Panc1 (cell line): Measurements from ENCODE around the gene RBM47. TPM values are rescaled to one million over a fixed set of nuclear protein-coding genes. Genes with fewer than 3 reads are reported as not detected.

ENCODE experiments used
- ATAC-seq: fragments of 200-7000 bp; cut with Tn5 transposase; 2 replicates; pipeline ENCODE4 v1.9.1; 2020; ENCODE audit warnings: mild to moderate bottlenecking, moderate library complexity
- BruUV-seq: library from RNA; stranded (reverse); fragments of 400-500 nt; replicated peaks from 2 replicates; lab custom pipeline; 2021; lab: Mats Ljungman, UMichigan
- CTCF ChIA-PET: fragments of 300-600 bp; sonication (Branson Sonifier 250); formaldehyde crosslinking; loops from one replicate; lab custom pipeline; 2022; ENCODE audit warnings: antibody characterized with exemption; lab: Charles Lee
- POLR2A ChIA-PET: fragments of 300-600 bp; sonication (Branson Sonifier 250); formaldehyde crosslinking; loops from one replicate; lab custom pipeline; 2022; ENCODE audit warnings: antibody characterized with exemption; lab: Charles Lee
- DNase-seq: peaks from one replicate; pipeline ENCODE4 v3.0.0-alpha.2; 2010; ENCODE audit warnings: low read depth, low spot score
- H3K27ac ChIP-seq: 2 replicates; pipeline ENCODE4 v1.5.1; 2011; ENCODE audit warnings: mild to moderate bottlenecking, low read length, inconsistent platforms
- H3K27me3 ChIP-seq: fragments of 200-500 bp; sonication (Bioruptor generic); 2 replicates; pipeline ENCODE4 v1.6.0; 2014; ENCODE audit warnings: low read length, inconsistent platforms; ENCODE audit not compliant: control insufficient read depth, insufficient read depth
- H3K36me3 ChIP-seq: fragments of 200-500 bp; sonication (Bioruptor generic); 2 replicates; pipeline ENCODE4 v1.5.1; 2014; ENCODE audit warnings: inconsistent platforms, mild to moderate bottlenecking, low read length, moderate library complexity; ENCODE audit not compliant: control insufficient read depth, insufficient read depth
- H3K4me1 ChIP-seq: 2 replicates; pipeline ENCODE4 v1.5.1; 2011; ENCODE audit warnings: inconsistent platforms, mild to moderate bottlenecking, low read length, moderate library complexity; ENCODE audit not compliant: control insufficient read depth, insufficient read depth
- H3K4me3 ChIP-seq, 2 experiments: 2 replicates each; pipeline ENCODE4 v1.5.1; 2011 to 2012; ENCODE audit warnings: low read depth in 2 of 2, low read length in 2 of 2, mild to moderate bottlenecking in 2 of 2, inconsistent platforms in 1 of 2, moderate library complexity in 1 of 2
- H3K9me3 ChIP-seq: fragments of 200-500 bp; sonication (Bioruptor generic); 2 replicates; pipeline ENCODE4 v1.5.1; 2014; ENCODE audit warnings: low read depth, mild to moderate bottlenecking, inconsistent platforms, low read length, moderate library complexity; ENCODE audit not compliant: control insufficient read depth, insufficient read depth
- POLR2AphosphoS5 ChIP-seq: IDR thresholded peaks from 2 replicates; pipeline ENCODE4 v1.6.1; 2012; ENCODE audit warnings: mild to moderate bottlenecking, low read depth, low read length, moderate library complexity
- SIN3A ChIP-seq: IDR thresholded peaks from 2 replicates; pipeline ENCODE4 v1.6.1; 2012; ENCODE audit warnings: low read depth, mild to moderate bottlenecking, low read length, moderate library complexity, borderline replicate concordance; ENCODE audit not compliant: insufficient read depth
- TCF7L2 ChIP-seq: IDR thresholded peaks from 2 replicates; pipeline ENCODE4 v1.6.1; 2011; ENCODE audit warnings: mild to moderate bottlenecking, low read depth, low read length, inconsistent platforms
- in situ Hi-C: cut with HindIII; loops from 2 replicates; pipeline ENCODE4 v1.10.0; 2016; ENCODE audit warnings: low sequenced_read_pairs, low pct_unique_long_range_greater_than_20kb
- intact Hi-C: fragments of 100-400 bp; cut with micrococcal nuclease; formaldehyde crosslinking; loops from one replicate; pipeline ENCODE4 v1.10.0; 2022; ENCODE audit not compliant: unreplicated experiment
- total RNA-seq: library from RNA; stranded (reverse); gene quantifications from one replicate; pipeline ENCODE4 v1.2.1, GENCODE V29; 2021; ENCODE audit not compliant: unreplicated experiment
- TF ChIP-seq, protein P1 (sequence below): fragments of 450-650 bp; IDR thresholded peaks from 2 replicates; pipeline ENCODE4 v1.5.1; 2017; ENCODE audit warnings: mild to moderate bottlenecking
- TF ChIP-seq, protein P2 (sequence below), 2 experiments: IDR thresholded peaks; 2 replicates each; pipeline ENCODE4 v1.6.1; 2011 to 2012; ENCODE audit warnings: low read depth in 2 of 2, control low read depth in 1 of 2, low read length in 1 of 2, mild to moderate bottlenecking in 1 of 2, moderate library complexity in 1 of 2; ENCODE audit not compliant: insufficient read depth in 1 of 2

RBM47 gene
- total RNA-seq, 1 experiment from 2014 or later, result 2.0 TPM

DNA sequence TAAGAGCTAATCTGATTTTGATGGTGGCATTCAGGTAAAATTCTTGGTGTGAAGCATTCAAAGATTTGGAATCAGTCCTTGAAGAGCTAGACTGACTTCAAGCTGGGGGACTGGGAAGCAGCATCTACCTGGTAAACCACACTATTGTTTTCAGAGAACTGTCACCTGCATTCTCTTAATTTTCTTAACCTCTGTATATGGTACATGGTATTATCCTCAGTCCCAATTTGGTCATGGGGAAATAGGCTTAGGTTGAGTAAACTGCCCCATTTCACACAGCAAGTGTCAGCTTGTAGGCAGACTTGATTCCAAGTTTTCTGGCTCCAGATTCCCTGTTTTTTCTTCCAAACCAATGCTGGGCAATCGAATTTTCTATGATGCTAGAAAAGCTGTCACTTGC lies 190.1 kb downstream of the RBM47 start:
- no TSS peak for BruUV-seq
- TF ChIP-seq, protein P1, sequence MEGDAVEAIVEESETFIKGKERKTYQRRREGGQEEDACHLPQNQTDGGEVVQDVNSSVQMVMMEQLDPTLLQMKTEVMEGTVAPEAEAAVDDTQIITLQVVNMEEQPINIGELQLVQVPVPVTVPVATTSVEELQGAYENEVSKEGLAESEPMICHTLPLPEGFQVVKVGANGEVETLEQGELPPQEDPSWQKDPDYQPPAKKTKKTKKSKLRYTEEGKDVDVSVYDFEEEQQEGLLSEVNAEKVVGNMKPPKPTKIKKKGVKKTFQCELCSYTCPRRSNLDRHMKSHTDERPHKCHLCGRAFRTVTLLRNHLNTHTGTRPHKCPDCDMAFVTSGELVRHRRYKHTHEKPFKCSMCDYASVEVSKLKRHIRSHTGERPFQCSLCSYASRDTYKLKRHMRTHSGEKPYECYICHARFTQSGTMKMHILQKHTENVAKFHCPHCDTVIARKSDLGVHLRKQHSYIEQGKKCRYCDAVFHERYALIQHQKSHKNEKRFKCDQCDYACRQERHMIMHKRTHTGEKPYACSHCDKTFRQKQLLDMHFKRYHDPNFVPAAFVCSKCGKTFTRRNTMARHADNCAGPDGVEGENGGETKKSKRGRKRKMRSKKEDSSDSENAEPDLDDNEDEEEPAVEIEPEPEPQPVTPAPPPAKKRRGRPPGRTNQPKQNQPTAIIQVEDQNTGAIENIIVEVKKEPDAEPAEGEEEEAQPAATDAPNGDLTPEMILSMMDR, result no peak
- TF ChIP-seq, protein P2, sequence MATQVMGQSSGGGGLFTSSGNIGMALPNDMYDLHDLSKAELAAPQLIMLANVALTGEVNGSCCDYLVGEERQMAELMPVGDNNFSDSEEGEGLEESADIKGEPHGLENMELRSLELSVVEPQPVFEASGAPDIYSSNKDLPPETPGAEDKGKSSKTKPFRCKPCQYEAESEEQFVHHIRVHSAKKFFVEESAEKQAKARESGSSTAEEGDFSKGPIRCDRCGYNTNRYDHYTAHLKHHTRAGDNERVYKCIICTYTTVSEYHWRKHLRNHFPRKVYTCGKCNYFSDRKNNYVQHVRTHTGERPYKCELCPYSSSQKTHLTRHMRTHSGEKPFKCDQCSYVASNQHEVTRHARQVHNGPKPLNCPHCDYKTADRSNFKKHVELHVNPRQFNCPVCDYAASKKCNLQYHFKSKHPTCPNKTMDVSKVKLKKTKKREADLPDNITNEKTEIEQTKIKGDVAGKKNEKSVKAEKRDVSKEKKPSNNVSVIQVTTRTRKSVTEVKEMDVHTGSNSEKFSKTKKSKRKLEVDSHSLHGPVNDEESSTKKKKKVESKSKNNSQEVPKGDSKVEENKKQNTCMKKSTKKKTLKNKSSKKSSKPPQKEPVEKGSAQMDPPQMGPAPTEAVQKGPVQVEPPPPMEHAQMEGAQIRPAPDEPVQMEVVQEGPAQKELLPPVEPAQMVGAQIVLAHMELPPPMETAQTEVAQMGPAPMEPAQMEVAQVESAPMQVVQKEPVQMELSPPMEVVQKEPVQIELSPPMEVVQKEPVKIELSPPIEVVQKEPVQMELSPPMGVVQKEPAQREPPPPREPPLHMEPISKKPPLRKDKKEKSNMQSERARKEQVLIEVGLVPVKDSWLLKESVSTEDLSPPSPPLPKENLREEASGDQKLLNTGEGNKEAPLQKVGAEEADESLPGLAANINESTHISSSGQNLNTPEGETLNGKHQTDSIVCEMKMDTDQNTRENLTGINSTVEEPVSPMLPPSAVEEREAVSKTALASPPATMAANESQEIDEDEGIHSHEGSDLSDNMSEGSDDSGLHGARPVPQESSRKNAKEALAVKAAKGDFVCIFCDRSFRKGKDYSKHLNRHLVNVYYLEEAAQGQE (IDR thresholded peaks at IDR 0.05; ENCODE audit: insufficient read depth in 1 of 2, low read depth in 2 of 2, low read length in 1 of 2), result no peak
- no peak for TF ChIP-seq SIN3A
- no peak for TF ChIP-seq TCF7L2
- TF ChIP-seq POLR2AphosphoS5, result no peak
- DNase-seq (no peak), ATAC-seq (no peak)
- POLR2A ChIA-PET, result no interaction called here
- H3K9me3 ChIP-seq, result no peaks in the 10 kb centered on the region
- intact Hi-C loops (no loop called here), in situ Hi-C loops (no loop called here)
- no peaks in the 10 kb centered on the region for H3K36me3 ChIP-seq
- no peak overlapping the region for H3K4me3 ChIP-seq
- CTCF ChIA-PET, result no interaction called here
- no peaks in the 10 kb centered on the region for H3K27me3 ChIP-seq
- H3K4me1 ChIP-seq, result 0 out of 2 replicates have a peak, but pooled peaks cover 3% of the 10 kb centered on the region
- no peak overlapping the region for H3K27ac ChIP-seq

DNA sequence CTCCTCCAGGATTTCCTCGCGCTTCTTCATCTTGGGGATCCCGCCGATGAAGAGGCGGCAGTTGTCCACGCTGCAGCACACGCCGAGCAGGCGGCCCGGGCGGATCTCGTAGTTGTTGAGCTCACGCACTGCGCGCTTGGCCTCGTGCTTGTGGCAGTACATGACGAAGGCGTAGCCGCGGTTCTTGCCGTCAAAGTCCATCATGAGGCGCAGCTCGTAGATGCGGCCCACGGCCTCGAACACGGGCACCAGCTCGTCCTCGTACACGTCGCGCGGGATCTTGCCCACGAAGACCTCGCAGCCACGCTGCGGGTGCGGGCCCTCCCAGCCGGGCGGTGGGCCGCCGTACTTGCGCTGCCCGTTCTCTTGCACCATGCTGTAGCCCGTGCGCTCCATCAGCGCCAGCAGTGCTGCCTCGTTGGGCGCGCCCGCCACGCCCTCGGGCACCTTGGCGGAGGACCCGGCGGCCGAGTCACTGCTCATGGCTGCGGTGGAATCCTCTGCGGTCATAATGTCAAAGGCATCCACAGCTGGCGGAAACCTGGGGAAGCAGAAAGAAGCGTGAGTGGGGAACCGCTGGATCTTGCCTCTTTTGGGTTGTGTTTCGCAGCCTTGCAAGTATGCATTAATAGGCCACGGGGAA lies 191.2 kb downstream of the RBM47 start:
- intact Hi-C loops (no loop called here), in situ Hi-C loops (no loop called here)
- ATAC-seq (no peak), DNase-seq (no peak)
- CTCF ChIA-PET, result no interaction called here
- Histone ChIP-seq H3K9me3 (no peaks in the 10 kb centered on the region), H3K36me3 (no peaks in the 10 kb centered on the region), H3K27ac (no peak overlapping the region), H3K4me1 (0 out of 2 replicates have a peak, but pooled peaks cover 3% of the 10 kb centered on the region), H3K4me3 (no peak overlapping the region), H3K27me3 (no peaks in the 10 kb centered on the region)
- POLR2A ChIA-PET, result no interaction called here
- no TSS peak for BruUV-seq
- TF ChIP-seq, protein P1, result no peak
- TF ChIP-seq SIN3A (no peak), TCF7L2 (no peak), POLR2AphosphoS5 (no peak)
- TF ChIP-seq, protein P2 (IDR thresholded peaks at IDR 0.05; ENCODE audit: insufficient read depth in 1 of 2, low read depth in 2 of 2, low read length in 1 of 2), result no peak
